HAP-1 (cell line): ENCODE data around the gene NFKBIB.
A peak's percentile ranks its signal among the peaks of the same experiment; 100 is the strongest.

ENCODE experiments used
- DNase-seq, 2 experiments: peaks; one replicate each; pipeline ENCODE4 v3.0.0-alpha.2; 2016 to 2020; ENCODE audit warnings: low spot score in 2 of 2
- H3K27me3 ChIP-seq: fragments of 250-450 bp; sonication (Bioruptor Pico); 2 replicates; pipeline ENCODE4 v1.5.1; 2020; ENCODE audit warnings: low read depth, mild to moderate bottlenecking, moderate library complexity
- H3K36me3 ChIP-seq: fragments of 250-450 bp; sonication (Bioruptor Pico); replicated peaks from 2 replicates; pipeline ENCODE4 v1.5.1; 2020; ENCODE audit warnings: mild to moderate bottlenecking
- H3K4me1 ChIP-seq: fragments of 250-450 bp; sonication (Bioruptor Pico); 2 replicates; pipeline ENCODE4 v1.5.1; 2020; ENCODE audit warnings: mild to moderate bottlenecking
- H3K4me3 ChIP-seq: fragments of 250-450 bp; sonication (Bioruptor Pico); 2 replicates; pipeline ENCODE4 v1.5.1; 2020; ENCODE audit warnings: mild to moderate bottlenecking, moderate library complexity
- H3K9me3 ChIP-seq: fragments of 250-450 bp; sonication (Bioruptor Pico); 2 replicates; pipeline ENCODE4 v1.5.1; 2020; ENCODE audit warnings: mild to moderate bottlenecking, moderate library complexity
- in situ Hi-C: fragments of 300-500 bp; cut with MboI; formaldehyde crosslinking; loops from 3 replicates; pipeline ENCODE4 v1.14.3; 2020; ENCODE audit warnings: low sequenced_read_pairs, inconsistent platforms, mixed read lengths

The NFKBIB gene

GRCh38 chr19:38904581-38905539 lies 5.1 kb downstream of the NFKBIB start:
- Histone ChIP-seq H3K4me1 (peaks cover 21% of the 10 kb centered on the region; the same call in 1 of the 2 replicates), H3K27me3 (no peaks in the 10 kb centered on the region), H3K9me3 (no peaks in the 10 kb centered on the region), H3K4me3 (no peak overlapping the region), H3K36me3 (peaks cover 25% of the 10 kb centered on the region)
- no peak for DNase-seq
- in situ Hi-C loops = no loop called here

- in situ Hi-C loops = no loop called here
- no peak for DNase-seq
- H3K36me3 ChIP-seq = peaks cover 25% of the 10 kb centered on the region
- H3K9me3 ChIP-seq = no peaks in the 10 kb centered on the region
- no peak overlapping the region for H3K4me3 ChIP-seq
- H3K27me3 ChIP-seq = no peaks in the 10 kb centered on the region
- H3K4me1 ChIP-seq = peaks cover 20% of the 10 kb centered on the region; the same call in 1 of the 2 replicates
These were observed 5.9 kb downstream of the NFKBIB start for GRCh38 chr19:38905620-38906019.

DNA sequence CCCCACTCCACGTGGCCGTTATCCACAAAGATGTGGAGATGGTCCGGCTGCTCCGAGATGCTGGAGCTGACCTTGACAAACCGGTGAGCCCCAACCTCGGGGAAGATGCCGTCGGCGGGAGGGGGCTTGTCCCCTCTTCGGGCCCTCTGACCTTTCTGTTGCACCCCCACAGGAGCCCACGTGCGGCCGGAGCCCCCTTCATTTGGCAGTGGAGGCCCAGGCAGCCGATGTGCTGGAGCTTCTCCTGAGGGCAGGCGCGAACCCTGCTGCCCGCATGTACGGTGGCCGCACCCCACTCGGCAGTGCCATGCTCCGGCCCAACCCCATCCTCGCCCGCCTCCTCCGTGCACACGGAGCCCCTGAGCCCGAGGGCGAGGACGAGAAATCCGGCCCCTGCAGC lies 7.5 kb downstream of the NFKBIB start:
- H3K36me3 ChIP-seq = peaks cover 25% of the 10 kb centered on the region
- H3K27me3 ChIP-seq = no peaks in the 10 kb centered on the region
- H3K4me1 ChIP-seq = peaks cover 7% of the 10 kb centered on the region; the same call in 1 of the 2 replicates
- no peaks in the 10 kb centered on the region for H3K9me3 ChIP-seq
- in situ Hi-C loops = no loop called here
- no peak overlapping the region for H3K4me3 ChIP-seq
- no peak for DNase-seq

GRCh38 chr19:38907670-38908069 lies 7.9 kb downstream of the NFKBIB start:
- no peaks in the 10 kb centered on the region for H3K27me3 ChIP-seq
- peaks cover 25% of the 10 kb centered on the region for H3K36me3 ChIP-seq
- in situ Hi-C loops = no loop called here
- no peaks in the 10 kb centered on the region for H3K9me3 ChIP-seq
- no peak overlapping the region for H3K4me3 ChIP-seq
- H3K4me1 ChIP-seq = peaks cover 4% of the 10 kb centered on the region; the same call in 1 of the 2 replicates
- DNase-seq = no peak

- in situ Hi-C loops = no loop called here
- Histone ChIP-seq H3K36me3 (peaks cover 25% of the 10 kb centered on the region), H3K27me3 (no peaks in the 10 kb centered on the region), H3K9me3 (no peaks in the 10 kb centered on the region), H3K4me3 (no peak overlapping the region), H3K4me1 (no peaks in the 10 kb centered on the region)
- DNase-seq = no peak
These were observed 9.1 kb downstream of the NFKBIB start for GRCh38 chr19:38908911-38909310.

GRCh38 chr19:38910488-38910887 lies 10.7 kb downstream of the NFKBIB start:
- Histone ChIP-seq H3K27me3 (no peaks in the 10 kb centered on the region), H3K4me1 (no peaks in the 10 kb centered on the region), H3K36me3 (peaks cover 16% of the 10 kb centered on the region), H3K4me3 (no peak overlapping the region), H3K9me3 (no peaks in the 10 kb centered on the region)
- no peak for DNase-seq
- in situ Hi-C loops = no loop called here

- in situ Hi-C loops = no loop called here
These were observed 11.7 kb downstream of the NFKBIB start for GRCh38 chr19:38911388-38912001.

DNA sequence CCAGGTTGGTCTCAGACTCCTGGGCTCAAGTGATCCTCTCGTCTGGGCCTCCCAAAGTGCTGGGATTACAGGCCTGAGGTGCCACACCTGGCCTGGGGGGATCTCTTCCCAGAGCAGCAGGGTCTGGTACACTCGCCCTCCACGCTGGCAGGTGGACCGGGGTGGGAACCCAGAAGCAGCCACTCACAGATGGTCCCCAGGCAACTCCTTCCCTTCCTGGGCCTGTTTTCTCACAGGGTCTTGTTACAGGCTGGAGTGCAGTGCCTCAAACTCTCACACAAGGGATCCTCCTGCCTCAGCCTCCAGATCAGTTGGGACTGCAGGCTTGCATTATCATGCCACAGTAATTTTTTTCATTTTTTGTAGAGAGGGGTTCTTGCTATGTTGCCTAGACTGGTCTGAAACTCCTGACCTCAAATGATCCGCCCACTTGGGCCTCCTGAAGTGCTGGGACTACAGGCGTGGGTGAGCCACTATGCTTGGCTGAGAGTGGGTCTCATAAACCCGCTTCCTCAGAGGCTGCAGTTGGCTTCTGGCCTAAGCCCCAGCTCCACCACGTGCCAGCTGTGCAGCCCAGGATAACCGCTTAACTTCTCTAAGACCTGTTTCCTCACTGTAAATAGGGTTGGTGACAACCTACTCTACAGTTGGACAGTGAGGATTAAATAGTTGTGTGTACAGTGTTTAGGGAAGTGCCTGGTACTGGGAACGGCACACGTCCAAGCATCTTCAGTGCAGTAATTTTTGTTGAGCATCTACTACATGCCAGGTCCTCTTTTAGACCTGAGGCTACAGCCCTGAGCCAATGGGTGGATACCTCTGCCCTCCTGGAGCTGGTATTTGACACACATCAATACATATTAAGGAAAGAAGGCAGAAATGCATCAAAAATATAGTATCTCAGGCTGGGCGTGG lies 13.1 kb downstream of the NFKBIB start:
- H3K4me1 ChIP-seq = no peaks in the 10 kb centered on the region
- DNase-seq = no peak
- H3K9me3 ChIP-seq = no peaks in the 10 kb centered on the region
- peaks cover 2% of the 10 kb centered on the region for H3K36me3 ChIP-seq
- no peak overlapping the region for H3K4me3 ChIP-seq
- in situ Hi-C loops = no loop called here
- H3K27me3 ChIP-seq = no peaks in the 10 kb centered on the region

More at GRCh38 chr19:38911388-38912001, 11.7 kb downstream of the NFKBIB start:
- peaks cover 14% of the 10 kb centered on the region for H3K36me3 ChIP-seq
- H3K4me1 ChIP-seq = no peaks in the 10 kb centered on the region
- no peaks in the 10 kb centered on the region for H3K27me3 ChIP-seq
- H3K9me3 ChIP-seq = no peaks in the 10 kb centered on the region
- H3K4me3 ChIP-seq = no peak overlapping the region
- no peak for DNase-seq

DNA sequence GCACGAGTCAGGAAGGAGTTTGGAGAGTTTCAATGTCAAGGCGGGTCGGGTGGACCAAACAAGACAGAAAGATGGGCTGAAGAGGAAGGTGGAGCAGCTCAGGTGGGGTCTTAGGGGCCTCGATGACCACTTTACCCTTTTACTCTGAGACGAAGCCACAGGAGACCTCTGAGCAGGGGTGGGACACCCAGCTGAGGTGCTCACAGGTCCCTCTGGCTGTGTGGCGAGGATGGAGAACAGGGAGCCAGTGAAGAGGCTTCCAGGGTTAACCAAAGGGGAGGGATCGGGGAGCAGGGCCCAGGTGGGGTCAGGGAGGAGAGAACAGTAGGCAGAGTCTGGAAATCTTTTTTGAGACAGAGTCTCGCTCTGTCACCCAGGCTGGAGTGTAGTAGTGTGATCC lies 14.2 kb downstream of the NFKBIB start:
- Histone ChIP-seq H3K9me3 (no peaks in the 10 kb centered on the region), H3K4me3 (no peak overlapping the region), H3K36me3 (no peaks in the 10 kb centered on the region; the same call in 1 of the 2 replicates), H3K4me1 (no peaks in the 10 kb centered on the region), H3K27me3 (no peaks in the 10 kb centered on the region)
- in situ Hi-C loops = no loop called here
- DNase-seq = no peak

DNA sequence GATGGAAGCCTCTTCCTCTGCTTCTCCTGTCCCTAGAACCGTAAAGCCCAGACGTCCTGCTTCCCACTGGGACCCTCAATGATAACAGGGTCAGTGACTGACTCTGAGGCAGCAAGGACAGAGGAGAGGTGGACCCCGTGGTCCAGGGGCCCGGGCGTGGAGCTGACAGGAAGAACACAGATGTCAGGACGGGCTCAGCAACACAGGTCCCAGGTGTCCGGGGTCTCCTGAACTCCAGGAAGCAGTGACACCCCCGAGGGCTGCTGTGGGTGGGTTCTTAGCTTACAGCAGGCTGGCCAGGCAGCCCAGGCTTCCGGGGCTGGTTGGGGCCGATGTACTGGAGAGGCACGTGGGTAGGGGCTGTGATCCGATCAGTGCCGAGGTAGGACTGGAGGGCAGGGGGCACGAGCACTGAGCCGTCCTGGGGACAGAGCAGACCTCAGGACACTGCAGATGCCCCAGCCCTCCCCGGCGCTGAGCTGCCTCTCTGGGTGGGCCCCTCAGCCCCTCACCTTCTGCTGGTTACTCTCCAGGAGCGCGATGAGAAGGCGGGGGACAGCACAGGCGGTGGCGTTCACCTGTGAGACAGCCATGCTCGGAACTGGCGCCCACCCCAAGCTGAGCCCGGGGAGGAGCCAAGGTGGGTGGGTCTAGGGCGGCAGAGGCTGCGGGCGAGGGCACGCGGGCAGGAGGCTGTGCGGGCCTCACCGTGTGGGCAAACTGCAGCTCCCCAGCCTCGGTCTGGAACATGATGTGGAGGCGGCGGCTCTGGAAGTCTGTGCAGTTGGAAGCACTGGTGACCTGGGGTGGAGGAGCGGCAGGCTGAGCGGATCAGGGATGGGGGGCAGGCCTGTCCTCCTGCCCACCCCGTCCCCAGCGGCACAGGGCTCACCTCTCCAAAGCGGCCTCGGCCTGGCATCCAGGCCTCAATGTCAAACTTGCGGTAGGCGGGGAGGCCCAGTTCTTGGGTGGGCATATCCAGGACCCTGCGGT lies 15.9 kb downstream of the NFKBIB start:
- in situ Hi-C loops = no loop called here
- no peak for DNase-seq
- Histone ChIP-seq H3K4me3 (no peak overlapping the region), H3K9me3 (no peaks in the 10 kb centered on the region), H3K27me3 (no peaks in the 10 kb centered on the region), H3K4me1 (no peaks in the 10 kb centered on the region), H3K36me3 (peaks cover under 1% of the 10 kb centered on the region; the same call in 1 of the 2 replicates)

DNA sequence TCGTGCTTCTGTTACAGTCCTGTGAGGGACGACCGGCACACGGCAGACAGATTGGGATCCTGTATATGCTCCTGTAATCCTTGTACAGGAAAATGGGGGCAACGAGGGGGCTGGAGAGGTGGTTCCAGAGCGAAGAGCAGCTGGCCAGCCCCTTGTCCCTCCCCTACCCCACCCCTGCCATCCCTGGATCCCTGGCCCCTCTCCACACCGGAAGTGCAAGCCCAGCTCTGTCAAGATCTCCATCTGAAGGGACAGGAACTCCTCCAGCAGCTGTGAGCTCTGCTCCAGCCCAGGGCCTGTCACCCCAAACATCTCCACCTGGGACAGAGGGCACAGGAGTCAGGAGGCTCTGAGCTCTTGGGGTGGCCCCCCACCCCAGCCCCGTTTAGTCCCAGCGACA lies 17.7 kb downstream of the NFKBIB start:
- H3K27me3 ChIP-seq = no peaks in the 10 kb centered on the region
- peaks cover 14% of the 10 kb centered on the region for H3K36me3 ChIP-seq
- no peak overlapping the region for H3K4me3 ChIP-seq
- in situ Hi-C loops = no loop called here
- no peak for DNase-seq
- no peaks in the 10 kb centered on the region for H3K4me1 ChIP-seq
- H3K9me3 ChIP-seq = no peaks in the 10 kb centered on the region

- peaks cover 14% of the 10 kb centered on the region for H3K36me3 ChIP-seq
- H3K27me3 ChIP-seq = no peaks in the 10 kb centered on the region
- peak in 1 of 2 experiments; percentile 42 for DNase-seq
- H3K9me3 ChIP-seq = no peaks in the 10 kb centered on the region
- H3K4me1 ChIP-seq = no peaks in the 10 kb centered on the region
- H3K4me3 ChIP-seq = no peak overlapping the region
- in situ Hi-C loops = no loop called here
These were observed 18.2 kb downstream of the NFKBIB start for GRCh38 chr19:38917921-38918491.
